ENCODE measurements around the gene MYH14.
"Not testable (repeated sequence)": the region's sequence is repeated elsewhere in the genome, so short reads cannot be mapped to it uniquely, and the experiment has no call there.

The MYH14 gene

DNA sequence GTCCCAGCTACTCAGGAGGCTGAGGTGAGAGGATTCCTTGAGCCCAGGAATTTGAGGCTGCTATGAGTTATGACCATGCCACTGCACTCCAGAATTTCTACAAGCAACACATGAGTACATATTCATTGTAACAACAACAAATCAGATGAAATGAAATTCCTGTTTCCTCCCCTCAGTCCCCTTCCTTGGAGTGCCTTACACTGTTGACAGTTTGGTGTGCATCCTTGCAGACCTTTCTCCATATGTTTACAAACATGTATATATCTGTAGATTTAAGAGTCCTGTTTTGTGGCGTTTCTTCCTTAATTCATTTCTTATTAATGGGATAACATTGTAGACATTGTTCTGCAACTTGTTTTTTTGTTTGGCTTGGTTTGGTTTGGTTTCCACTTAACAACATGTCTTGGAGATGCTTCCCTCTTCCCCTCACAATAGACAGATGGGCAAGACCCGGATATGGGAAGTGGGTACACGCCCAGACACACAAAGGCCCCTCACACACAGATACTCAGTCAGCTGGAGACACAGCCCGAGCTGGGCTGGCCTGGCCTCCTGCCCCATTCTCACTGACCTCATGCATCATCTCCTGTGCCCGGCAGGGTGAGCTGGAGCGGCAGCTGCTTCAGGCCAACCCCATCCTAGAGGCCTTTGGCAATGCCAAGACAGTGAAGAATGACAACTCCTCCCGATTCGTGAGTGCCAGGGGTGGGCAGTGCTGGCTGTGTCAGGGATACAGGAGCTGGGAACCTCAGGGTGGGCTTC lies 21.7 kb downstream of the MYH14 start:
- TF ChIP-seq, protein P1, sequence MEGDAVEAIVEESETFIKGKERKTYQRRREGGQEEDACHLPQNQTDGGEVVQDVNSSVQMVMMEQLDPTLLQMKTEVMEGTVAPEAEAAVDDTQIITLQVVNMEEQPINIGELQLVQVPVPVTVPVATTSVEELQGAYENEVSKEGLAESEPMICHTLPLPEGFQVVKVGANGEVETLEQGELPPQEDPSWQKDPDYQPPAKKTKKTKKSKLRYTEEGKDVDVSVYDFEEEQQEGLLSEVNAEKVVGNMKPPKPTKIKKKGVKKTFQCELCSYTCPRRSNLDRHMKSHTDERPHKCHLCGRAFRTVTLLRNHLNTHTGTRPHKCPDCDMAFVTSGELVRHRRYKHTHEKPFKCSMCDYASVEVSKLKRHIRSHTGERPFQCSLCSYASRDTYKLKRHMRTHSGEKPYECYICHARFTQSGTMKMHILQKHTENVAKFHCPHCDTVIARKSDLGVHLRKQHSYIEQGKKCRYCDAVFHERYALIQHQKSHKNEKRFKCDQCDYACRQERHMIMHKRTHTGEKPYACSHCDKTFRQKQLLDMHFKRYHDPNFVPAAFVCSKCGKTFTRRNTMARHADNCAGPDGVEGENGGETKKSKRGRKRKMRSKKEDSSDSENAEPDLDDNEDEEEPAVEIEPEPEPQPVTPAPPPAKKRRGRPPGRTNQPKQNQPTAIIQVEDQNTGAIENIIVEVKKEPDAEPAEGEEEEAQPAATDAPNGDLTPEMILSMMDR (IDR thresholded peaks at IDR 0.05) = no peak
- Histone ChIP-seq H3K4me3 (ENCODE audit: low read depth in 1 of 2, low read length in 1 of 2) (no peak overlapping the region), H3K27ac (no peak overlapping the region), H3K4me1 (ENCODE audit: control insufficient read depth in 1 of 2, insufficient read depth in 1 of 2, low read depth in 1 of 2, low read length in 1 of 2) (no peaks in the 10 kb centered on the region), H3K9me3 (no peaks in the 10 kb centered on the region), H3K36me3 (no peaks in the 10 kb centered on the region), H3K27me3 (peaks cover 3% of the 10 kb centered on the region)

DNA sequence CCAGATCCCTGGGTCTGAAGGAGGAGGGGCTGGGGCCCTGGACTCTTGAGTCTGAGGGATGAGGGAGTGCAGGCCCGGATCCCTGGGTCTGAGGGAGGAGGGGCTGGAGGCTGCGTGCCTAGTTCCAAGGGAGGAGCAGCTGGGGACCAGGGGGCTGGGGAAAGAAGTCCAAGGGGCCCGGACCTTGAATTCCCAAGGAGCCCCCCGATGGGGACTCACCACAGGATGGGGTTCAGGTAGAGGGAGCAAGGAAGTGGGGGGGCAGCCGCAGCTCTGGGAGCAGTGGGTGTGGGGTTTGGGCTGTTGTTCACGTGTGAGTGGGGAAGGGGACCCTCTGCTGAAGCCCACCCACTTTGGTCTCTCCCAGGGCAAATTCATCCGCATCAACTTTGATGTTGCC lies 23.1 kb downstream of the MYH14 start:
- no peaks in the 10 kb centered on the region for H3K4me1 ChIP-seq (ENCODE audit: control insufficient read depth in 1 of 2, insufficient read depth in 1 of 2, low read depth in 1 of 2, low read length in 1 of 2)
- no peak overlapping the region for H3K4me3 ChIP-seq (ENCODE audit: low read depth in 1 of 2, low read length in 1 of 2)
- H3K27ac ChIP-seq = no peak overlapping the region
- H3K27me3 ChIP-seq = peaks cover 9% of the 10 kb centered on the region
- H3K36me3 ChIP-seq = no peaks in the 10 kb centered on the region
- TF ChIP-seq, protein P1 (IDR thresholded peaks at IDR 0.05) = no peak
- no peaks in the 10 kb centered on the region for H3K9me3 ChIP-seq

DNA sequence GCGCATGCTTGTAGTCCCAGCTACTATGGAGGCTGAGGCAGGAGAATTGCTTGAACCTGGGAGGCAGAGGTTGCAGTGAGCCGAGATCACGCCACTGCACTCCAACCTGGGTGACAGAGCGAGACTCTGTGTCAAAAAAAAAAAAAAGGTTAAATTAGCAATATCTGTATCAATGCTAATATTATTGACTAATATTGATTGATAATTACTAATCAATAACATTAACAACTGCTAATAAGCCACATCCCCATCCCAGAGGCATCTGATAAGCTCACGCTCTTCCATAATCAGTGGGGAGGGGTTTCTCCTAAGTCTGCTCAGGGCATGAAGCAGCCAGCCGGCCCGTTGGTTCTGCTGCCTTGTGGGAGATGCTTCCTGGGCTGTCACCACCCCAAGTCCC lies 24.7 kb downstream of the MYH14 start:
- not testable (repeated sequence) for H3K4me1 ChIP-seq (ENCODE audit: control insufficient read depth in 1 of 2, insufficient read depth in 1 of 2, low read depth in 1 of 2, low read length in 1 of 2); H3K27ac ChIP-seq; H3K27me3 ChIP-seq; H3K4me3 ChIP-seq (ENCODE audit: low read depth in 1 of 2, low read length in 1 of 2); H3K9me3 ChIP-seq; H3K36me3 ChIP-seq

DNA sequence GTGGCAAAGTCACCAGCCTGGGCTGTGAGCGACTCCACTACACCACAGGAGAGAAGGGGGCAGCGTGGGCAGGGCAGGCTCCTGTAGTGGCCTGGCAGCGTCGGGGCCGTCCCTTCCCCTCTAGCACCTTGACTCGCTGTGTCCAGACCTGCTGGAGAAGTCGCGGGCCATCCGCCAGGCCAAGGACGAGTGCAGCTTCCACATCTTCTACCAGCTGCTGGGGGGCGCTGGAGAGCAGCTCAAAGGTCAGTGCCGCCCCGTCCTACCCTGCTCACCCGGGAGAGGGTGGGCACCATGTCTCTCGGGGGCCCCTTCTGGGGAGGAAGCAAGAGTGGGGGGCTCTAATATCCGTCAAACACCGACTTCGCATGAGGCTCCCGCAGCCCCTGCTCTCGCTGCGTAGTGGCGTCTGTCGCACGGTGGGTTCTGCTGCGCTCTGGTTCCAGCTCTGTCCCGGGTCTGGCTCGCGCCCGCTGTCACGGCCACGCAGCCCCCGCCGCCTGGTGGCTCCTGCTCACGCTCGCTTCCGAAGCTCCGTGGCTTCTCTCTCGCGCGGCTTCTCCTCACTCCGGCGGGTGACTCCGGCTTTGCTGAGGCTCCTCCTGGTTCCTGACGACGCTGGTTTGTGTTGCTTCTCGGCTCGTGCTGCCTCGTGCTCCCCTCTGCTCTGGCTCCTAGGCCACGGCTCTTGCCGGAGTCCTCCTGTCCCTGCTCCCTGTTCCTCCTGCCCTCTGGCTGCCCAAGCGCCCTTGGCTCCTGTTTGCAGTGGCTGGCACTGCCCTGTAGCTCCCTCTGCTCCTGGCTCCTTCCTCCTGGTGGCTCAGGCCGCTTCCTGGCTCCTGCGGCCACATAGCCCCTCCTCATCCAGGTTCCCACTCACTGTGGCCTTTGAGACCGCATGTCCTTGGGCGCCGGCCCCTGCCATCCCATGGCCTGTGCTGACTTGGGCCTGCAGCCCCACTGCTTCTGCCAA lies 27.2 kb downstream of the MYH14 start:
- no peaks in the 10 kb centered on the region for H3K9me3 ChIP-seq
- no peak overlapping the region for H3K4me3 ChIP-seq (ENCODE audit: low read depth in 1 of 2, low read length in 1 of 2)
- TF ChIP-seq, protein P1 (IDR thresholded peaks at IDR 0.05) = no peak
- peaks cover 9% of the 10 kb centered on the region for H3K27me3 ChIP-seq
- no peaks in the 10 kb centered on the region for H3K36me3 ChIP-seq
- H3K27ac ChIP-seq = no peak overlapping the region
- peaks cover 4 to 8% of the 10 kb centered on the region in 2 experiments for H3K4me1 ChIP-seq (ENCODE audit: control insufficient read depth in 1 of 2, insufficient read depth in 1 of 2, low read depth in 1 of 2, low read length in 1 of 2)

DNA sequence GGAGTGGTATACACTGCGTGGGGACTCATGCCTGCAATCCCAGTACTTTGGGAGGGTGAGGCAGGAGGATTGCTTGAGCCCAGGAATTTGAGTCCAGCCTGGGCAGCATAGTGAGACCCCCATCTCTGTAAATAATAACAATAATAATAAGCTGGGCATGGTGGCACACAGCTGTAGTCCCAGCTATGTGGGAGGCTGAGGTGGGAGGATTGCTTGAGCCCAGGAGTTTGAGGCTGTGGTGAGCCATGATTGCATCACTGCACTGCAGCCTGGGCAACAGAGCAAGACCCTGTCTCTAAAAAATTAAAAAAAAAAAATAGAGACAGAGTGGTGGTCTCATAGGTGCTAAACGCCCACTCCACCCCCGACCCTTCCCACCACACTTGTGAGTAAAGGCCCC lies 28.0 kb downstream of the MYH14 start:
- not testable (repeated sequence) for H3K4me1 ChIP-seq (ENCODE audit: control insufficient read depth in 1 of 2, insufficient read depth in 1 of 2, low read depth in 1 of 2, low read length in 1 of 2); H3K27me3 ChIP-seq; H3K9me3 ChIP-seq; H3K27ac ChIP-seq; H3K4me3 ChIP-seq (ENCODE audit: low read depth in 1 of 2, low read length in 1 of 2); H3K36me3 ChIP-seq

DNA sequence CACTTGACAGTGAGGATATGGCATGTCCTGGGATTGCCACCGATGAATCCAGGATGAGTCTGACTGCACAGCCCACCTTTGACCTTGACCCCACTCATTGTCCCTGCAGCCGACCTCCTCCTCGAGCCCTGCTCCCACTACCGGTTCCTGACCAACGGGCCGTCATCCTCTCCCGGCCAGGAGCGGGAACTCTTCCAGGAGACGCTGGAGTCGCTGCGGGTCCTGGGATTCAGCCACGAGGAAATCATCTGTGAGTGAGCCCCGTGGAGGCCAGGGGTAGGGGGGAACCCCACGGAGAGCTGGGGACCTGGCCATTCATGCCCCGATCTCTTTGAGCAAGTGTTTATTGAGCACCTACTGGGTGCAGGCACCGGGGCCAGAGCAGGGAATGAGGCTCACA lies 28.4 kb downstream of the MYH14 start:
- TF ChIP-seq, protein P1 (IDR thresholded peaks at IDR 0.05) = no peak

More for the DNA sequence above, 28.4 kb downstream of the MYH14 start:
- Histone ChIP-seq H3K36me3 (no peaks in the 10 kb centered on the region), H3K4me3 (ENCODE audit: low read depth in 1 of 2, low read length in 1 of 2) (no peak overlapping the region), H3K9me3 (no peaks in the 10 kb centered on the region), H3K27me3 (peaks cover 9% of the 10 kb centered on the region), H3K27ac (no peak overlapping the region), H3K4me1 (ENCODE audit: control insufficient read depth in 1 of 2, insufficient read depth in 1 of 2, low read depth in 1 of 2, low read length in 1 of 2) (peaks cover 4 to 8% of the 10 kb centered on the region in 2 experiments)

Measured in neutrophil (primary cell).